ENCODE data around the gene PCSK7.
"Not testable (repeated sequence)": the region's sequence is repeated elsewhere in the genome, so short reads cannot be mapped to it uniquely, and the experiment has no call there.

DNA sequence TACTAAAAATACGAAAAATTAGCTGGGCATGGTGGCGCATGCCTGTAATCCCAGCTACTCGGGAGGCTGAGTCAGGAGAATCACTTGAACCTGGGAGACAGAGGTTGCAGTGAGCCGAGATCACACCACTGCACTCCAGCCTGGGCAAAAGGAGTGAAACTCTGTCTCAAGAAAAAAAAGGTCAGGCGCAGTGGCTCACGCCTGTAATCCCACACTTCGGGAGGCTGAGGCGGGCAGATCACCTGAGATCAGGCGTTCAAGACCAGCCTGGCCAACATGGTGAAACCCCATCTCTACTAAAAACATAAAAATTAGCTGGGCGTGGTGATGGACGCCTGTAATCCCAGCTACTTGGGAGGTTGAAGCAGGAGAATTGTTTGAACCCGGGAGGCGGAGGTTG is 48.7 kb downstream of the PCSK7 start:
- TF ChIP-seq, protein P1, sequence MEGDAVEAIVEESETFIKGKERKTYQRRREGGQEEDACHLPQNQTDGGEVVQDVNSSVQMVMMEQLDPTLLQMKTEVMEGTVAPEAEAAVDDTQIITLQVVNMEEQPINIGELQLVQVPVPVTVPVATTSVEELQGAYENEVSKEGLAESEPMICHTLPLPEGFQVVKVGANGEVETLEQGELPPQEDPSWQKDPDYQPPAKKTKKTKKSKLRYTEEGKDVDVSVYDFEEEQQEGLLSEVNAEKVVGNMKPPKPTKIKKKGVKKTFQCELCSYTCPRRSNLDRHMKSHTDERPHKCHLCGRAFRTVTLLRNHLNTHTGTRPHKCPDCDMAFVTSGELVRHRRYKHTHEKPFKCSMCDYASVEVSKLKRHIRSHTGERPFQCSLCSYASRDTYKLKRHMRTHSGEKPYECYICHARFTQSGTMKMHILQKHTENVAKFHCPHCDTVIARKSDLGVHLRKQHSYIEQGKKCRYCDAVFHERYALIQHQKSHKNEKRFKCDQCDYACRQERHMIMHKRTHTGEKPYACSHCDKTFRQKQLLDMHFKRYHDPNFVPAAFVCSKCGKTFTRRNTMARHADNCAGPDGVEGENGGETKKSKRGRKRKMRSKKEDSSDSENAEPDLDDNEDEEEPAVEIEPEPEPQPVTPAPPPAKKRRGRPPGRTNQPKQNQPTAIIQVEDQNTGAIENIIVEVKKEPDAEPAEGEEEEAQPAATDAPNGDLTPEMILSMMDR (IDR thresholded peaks at IDR 0.05): not testable (repeated sequence)
- TF ChIP-seq EP300, POLR2A (IDR thresholded peaks at IDR 0.05): not testable (repeated sequence)
